Stimulated activated memory B cell treated with anti-CD40 and anti-IgM and Interleukin-4, amounts not matched to agents 10 μg/mL and 1 μg/mL and 100 μg/mL, for 72 hours (primary cell): ENCODE data around the gene FBRS.
"Not testable (repeated sequence)": the region's sequence is repeated elsewhere in the genome, so short reads cannot be mapped to it uniquely, and the experiment has no call there.

ENCODE experiments used
- ATAC-seq: fragments of 150-1000 bp; cut with Tn5 transposase; 2 replicates; pipeline ENCODE4 v1.10.0; 2021
- H3K27ac Mint-ChIP-seq: one replicate; pipeline ENCODE4 v1.8.0; 2022; ENCODE audit warnings: mild to moderate bottlenecking, mixed read lengths
- H3K27me3 Mint-ChIP-seq: one replicate; pipeline ENCODE4 v1.8.0; 2022; ENCODE audit warnings: mixed read lengths
- H3K36me3 Mint-ChIP-seq: one replicate; pipeline ENCODE4 v1.8.0; 2022; ENCODE audit warnings: mixed read lengths
- H3K4me1 Mint-ChIP-seq: one replicate; pipeline ENCODE4 v1.8.0; 2022; ENCODE audit warnings: mixed read lengths
- H3K4me3 Mint-ChIP-seq: one replicate; pipeline ENCODE4 v1.8.0; 2022; ENCODE audit warnings: mild to moderate bottlenecking, moderate library complexity, mixed read lengths
- H3K9me3 Mint-ChIP-seq: one replicate; pipeline ENCODE4 v1.8.0; 2022; ENCODE audit warnings: mixed read lengths

The FBRS gene

DNA sequence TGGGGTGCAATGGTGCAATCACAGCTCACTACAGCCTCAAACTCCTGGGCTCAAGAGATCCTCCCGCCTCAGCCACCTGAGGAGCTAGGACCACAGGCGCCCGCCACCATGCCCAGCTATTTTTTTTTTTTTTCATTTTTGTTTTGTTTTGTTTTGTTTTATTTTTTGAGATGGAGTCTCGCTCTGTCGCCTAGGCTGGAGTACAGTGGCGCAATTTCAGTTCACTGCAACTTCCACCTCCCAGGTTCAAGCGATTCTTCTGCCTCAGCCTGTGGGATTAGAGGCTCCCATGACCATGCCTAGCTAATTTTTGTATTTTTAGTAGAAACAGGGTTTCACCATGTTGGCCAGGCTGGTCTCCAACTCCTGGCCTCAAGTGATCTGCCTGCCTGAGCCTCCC is 25.8 kb upstream of the FBRS start:
- not testable (repeated sequence) for H3K36me3 Mint-ChIP-seq

GRCh38 chr16:30633526-30633925 is 24.7 kb upstream of the FBRS start:
- Mint-ChIP-seq H3K27ac (peak overlapping the region; percentile 94), H3K9me3 (no peaks in the 10 kb centered on the region), H3K27me3 (no peaks in the 10 kb centered on the region), H3K36me3 (no peaks in the 10 kb centered on the region), H3K4me3 (peak overlapping the region; percentile 80), H3K4me1 (peaks cover 22% of the 10 kb centered on the region)
- ATAC-seq = no peak

More for the DNA sequence above, 25.8 kb upstream of the FBRS start:
- not testable (repeated sequence) for H3K4me3 Mint-ChIP-seq, H3K9me3 Mint-ChIP-seq, ATAC-seq, H3K27ac Mint-ChIP-seq, H3K27me3 Mint-ChIP-seq
- H3K4me1 Mint-ChIP-seq = peaks cover 24% of the 10 kb centered on the region

DNA sequence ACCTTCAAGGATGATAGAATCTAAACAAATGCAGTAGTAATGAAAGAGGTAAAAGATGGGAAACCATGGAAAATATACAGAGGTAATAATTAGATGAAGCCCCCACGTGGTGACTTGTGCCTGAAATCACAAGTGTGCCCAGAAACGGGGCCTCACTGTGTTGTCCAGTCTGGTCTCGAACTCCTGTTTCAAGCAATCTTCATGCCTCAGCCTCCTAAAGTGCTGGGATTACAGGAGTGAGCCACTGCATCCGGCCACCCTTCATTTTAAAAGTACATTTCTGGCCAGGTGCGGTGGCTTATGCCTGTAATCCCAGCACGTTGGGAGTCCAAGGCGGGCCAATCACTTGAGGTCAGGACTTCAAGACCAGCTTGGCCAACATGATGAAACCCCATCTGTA is 21.6 kb upstream of the FBRS start:
- no peaks in the 10 kb centered on the region for H3K9me3 Mint-ChIP-seq
- H3K36me3 Mint-ChIP-seq = no peaks in the 10 kb centered on the region
- H3K27ac Mint-ChIP-seq = no peak overlapping the region
- peaks cover 10% of the 10 kb centered on the region for H3K4me1 Mint-ChIP-seq
- no peak overlapping the region for H3K4me3 Mint-ChIP-seq
- no peak for ATAC-seq
- no peaks in the 10 kb centered on the region for H3K27me3 Mint-ChIP-seq

DNA sequence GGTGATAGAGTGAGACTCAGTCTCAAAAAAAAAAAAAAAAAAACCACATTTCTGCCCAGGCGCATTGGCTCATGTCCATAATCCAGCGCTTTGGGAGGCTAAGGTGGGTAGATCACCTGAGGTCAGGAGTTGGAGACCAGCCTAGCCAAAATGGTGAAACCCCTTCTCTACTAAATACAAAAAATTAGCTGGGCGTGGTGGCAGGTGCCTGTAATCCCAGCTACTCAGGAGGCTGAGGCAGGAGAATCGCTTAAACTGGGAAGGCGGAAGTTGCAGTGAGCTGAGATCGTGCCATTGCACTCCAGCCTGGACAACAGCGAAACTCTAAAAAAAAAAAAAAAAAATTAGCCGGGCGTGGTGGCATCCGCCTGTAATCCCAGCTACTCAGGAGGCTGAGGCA is 21.1 kb upstream of the FBRS start:
- not testable (repeated sequence) for H3K4me3 Mint-ChIP-seq, H3K36me3 Mint-ChIP-seq, H3K27me3 Mint-ChIP-seq, H3K9me3 Mint-ChIP-seq, H3K27ac Mint-ChIP-seq, ATAC-seq
- H3K4me1 Mint-ChIP-seq = peaks cover 10% of the 10 kb centered on the region

- Mint-ChIP-seq H3K27me3 (no peaks in the 10 kb centered on the region), H3K27ac (no peak overlapping the region), H3K4me1 (peaks cover 10% of the 10 kb centered on the region), H3K36me3 (no peaks in the 10 kb centered on the region), H3K9me3 (no peaks in the 10 kb centered on the region), H3K4me3 (no peak overlapping the region)
- ATAC-seq = no peak
These were observed 20.3 kb upstream of the FBRS start for GRCh38 chr16:30637944-30638343.

- Mint-ChIP-seq H3K27me3 (no peaks in the 10 kb centered on the region), H3K4me3 (no peak overlapping the region), H3K36me3 (no peaks in the 10 kb centered on the region), H3K4me1 (no peaks in the 10 kb centered on the region), H3K27ac (no peak overlapping the region), H3K9me3 (no peaks in the 10 kb centered on the region)
- ATAC-seq = no peak
These were observed 16.8 kb upstream of the FBRS start for GRCh38 chr16:30641378-30641982.

DNA sequence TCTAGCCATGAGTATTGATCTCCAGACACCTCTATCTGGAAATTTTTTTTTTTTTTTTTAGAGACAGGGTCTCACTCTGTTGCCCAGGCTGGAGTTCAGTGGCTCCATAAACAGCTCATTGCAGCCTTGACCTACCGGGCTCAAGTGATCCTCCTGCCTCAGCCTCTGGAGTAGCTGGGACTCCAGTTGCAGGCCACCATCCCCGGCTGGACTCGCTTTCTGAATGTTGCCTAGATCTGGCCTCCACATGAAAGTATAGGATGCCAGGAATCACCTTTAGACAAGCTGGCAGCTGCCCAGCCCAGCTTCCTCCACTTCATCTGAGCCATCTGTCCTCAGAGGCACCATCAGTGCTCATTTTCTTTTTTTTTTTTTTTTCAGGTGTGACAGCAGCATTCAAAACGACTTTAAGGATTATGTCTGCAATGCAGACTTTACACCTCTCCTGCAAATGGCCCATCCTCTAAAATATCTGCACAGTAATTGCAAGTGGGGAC is 13.8 kb upstream of the FBRS start:
- H3K4me1 Mint-ChIP-seq = no peaks in the 10 kb centered on the region
- no peak overlapping the region for H3K27ac Mint-ChIP-seq
- ATAC-seq = no peak

DNA sequence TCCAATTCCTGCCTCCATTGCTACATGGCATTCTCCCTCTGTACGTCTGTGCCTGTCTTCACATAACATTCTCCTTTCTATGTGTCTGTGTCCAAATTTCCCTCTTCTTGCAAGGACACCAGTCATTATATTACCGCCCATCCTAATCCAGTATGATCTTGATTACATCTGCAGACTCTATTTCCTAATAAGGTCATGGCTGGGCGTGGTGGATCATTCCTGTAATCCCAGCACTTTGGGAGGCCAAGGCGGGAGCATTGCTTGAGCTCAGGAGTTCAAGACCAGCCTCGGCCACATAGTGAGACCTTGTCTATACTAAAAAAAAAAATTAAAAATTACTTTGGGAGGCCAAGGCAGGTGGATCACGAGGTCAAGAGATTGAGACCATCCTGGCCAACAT is 12.5 kb upstream of the FBRS start:
- Mint-ChIP-seq H3K4me1 (peaks cover 6% of the 10 kb centered on the region), H3K36me3 (no peaks in the 10 kb centered on the region), H3K27me3 (no peaks in the 10 kb centered on the region), H3K9me3 (no peaks in the 10 kb centered on the region), H3K4me3 (no peak overlapping the region), H3K27ac (no peak overlapping the region)
- ATAC-seq = no peak

More for the DNA sequence above, 13.8 kb upstream of the FBRS start:
- Mint-ChIP-seq H3K4me3 (no peak overlapping the region), H3K9me3 (no peaks in the 10 kb centered on the region), H3K36me3 (no peaks in the 10 kb centered on the region), H3K27me3 (no peaks in the 10 kb centered on the region)

DNA sequence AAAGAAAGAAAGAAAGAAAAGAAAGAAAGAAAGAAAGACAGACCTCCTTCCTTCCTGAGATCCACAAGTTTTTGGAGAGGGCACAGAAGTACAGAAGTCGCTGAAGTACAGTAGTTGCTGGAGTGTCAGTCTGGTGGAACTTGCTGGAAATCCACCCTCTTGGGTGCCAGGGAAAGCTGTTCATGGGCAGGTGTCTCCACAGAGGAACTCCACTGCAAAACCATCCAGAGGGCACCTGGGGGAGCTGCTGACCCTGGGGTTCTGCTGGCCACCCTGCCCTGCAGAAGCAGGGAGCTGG is 11.0 kb upstream of the FBRS start:
- Mint-ChIP-seq H3K4me1 (peaks cover 14% of the 10 kb centered on the region), H3K27ac (no peak overlapping the region), H3K36me3 (no peaks in the 10 kb centered on the region), H3K27me3 (no peaks in the 10 kb centered on the region), H3K4me3 (no peak overlapping the region), H3K9me3 (no peaks in the 10 kb centered on the region)
- no peak for ATAC-seq

DNA sequence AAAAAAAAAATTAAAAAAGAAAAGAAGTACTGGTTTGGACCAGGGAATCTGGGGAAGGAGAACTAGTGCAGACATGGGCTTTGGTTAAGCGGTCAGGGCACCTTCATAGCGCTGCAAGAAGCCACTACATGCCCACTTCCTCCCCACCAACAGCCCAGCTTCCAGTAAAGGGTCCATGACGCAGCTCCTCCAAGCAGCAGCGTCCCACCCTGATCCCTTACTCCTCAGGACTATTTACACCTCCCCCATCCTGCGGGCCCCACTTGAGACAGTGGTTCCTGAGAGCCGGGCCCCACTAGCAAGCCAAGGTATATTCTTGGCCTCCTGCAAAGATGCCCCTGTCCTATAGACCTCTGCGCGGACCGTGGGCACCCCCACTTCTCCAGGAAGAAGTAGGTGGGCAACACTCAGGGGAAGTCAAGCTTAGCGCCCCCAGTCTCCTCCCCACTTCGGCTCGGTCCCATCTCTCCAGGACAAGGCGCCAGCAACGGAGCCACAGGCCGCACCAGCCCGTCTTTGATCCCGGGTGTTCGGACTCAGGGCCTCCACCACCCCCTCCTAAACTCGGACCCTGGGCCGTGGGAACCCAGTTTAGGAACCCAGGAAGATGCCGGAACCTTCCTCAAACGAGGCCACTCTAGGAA is 8.4 kb upstream of the FBRS start:
- Mint-ChIP-seq H3K27me3 (no peaks in the 10 kb centered on the region), H3K9me3 (no peaks in the 10 kb centered on the region), H3K4me1 (peaks cover 23% of the 10 kb centered on the region), H3K27ac (peak overlapping the region; percentile 90), H3K4me3 (peak overlapping the region; percentile 94), H3K36me3 (peaks cover 16% of the 10 kb centered on the region)
- no peak for ATAC-seq

- Mint-ChIP-seq H3K4me1 (peaks cover 28% of the 10 kb centered on the region), H3K36me3 (peaks cover 23% of the 10 kb centered on the region), H3K4me3 (peak within 1 kb of the TSS; percentile 94), H3K27me3 (no peaks in the 10 kb centered on the region), H3K27ac (peak within 1 kb of the TSS; percentile 90), H3K9me3 (no peaks in the 10 kb centered on the region)
- peak; percentile 91 for ATAC-seq
These were observed 7.7 kb upstream of the FBRS start, which contains the start of gene PRR14 for GRCh38 chr16:30650369-30651123. Gene PRR14, plus strand, starts transcription at chr16:30650960. Its CDS starts 686 bp downstream, at chr16:30651646.

GRCh38 chr16:30651124-30652004 is 6.9 kb upstream of the FBRS start:
- Mint-ChIP-seq H3K27ac (peak overlapping the region; percentile 90), H3K9me3 (no peaks in the 10 kb centered on the region), H3K27me3 (no peaks in the 10 kb centered on the region), H3K4me1 (peaks cover 28% of the 10 kb centered on the region), H3K36me3 (peaks cover 31% of the 10 kb centered on the region), H3K4me3 (peak overlapping the region; percentile 94)
- peak; percentile 82 for ATAC-seq

- Mint-ChIP-seq H3K36me3 (peaks cover 34% of the 10 kb centered on the region), H3K9me3 (no peaks in the 10 kb centered on the region), H3K4me3 (peak overlapping the region; percentile 94), H3K27ac (peak overlapping the region; percentile 90), H3K27me3 (no peaks in the 10 kb centered on the region), H3K4me1 (peaks cover 29% of the 10 kb centered on the region)
- ATAC-seq = no peak
These were observed 6.3 kb upstream of the FBRS start for GRCh38 chr16:30652005-30652296.

GRCh38 chr16:30652718-30653117 is 5.5 kb upstream of the FBRS start:
- H3K36me3 Mint-ChIP-seq = peaks cover 34% of the 10 kb centered on the region
- ATAC-seq = no peak
- peak overlapping the region; percentile 90 for H3K27ac Mint-ChIP-seq
- H3K4me3 Mint-ChIP-seq = peak overlapping the region; percentile 94
- H3K27me3 Mint-ChIP-seq = no peaks in the 10 kb centered on the region
- no peaks in the 10 kb centered on the region for H3K9me3 Mint-ChIP-seq
- H3K4me1 Mint-ChIP-seq = peaks cover 37% of the 10 kb centered on the region

GRCh38 chr16:30654856-30655255 is 3.4 kb upstream of the FBRS start:
- Mint-ChIP-seq H3K36me3 (peaks cover 34% of the 10 kb centered on the region), H3K4me3 (no peak overlapping the region), H3K4me1 (peaks cover 36% of the 10 kb centered on the region), H3K9me3 (no peaks in the 10 kb centered on the region), H3K27me3 (no peaks in the 10 kb centered on the region), H3K27ac (peak overlapping the region; percentile 23)
- no peak for ATAC-seq
